ENCODE results near the gene HECW1. TPM values are rescaled to one million over a fixed set of nuclear protein-coding genes. Genes with fewer than 3 reads are reported as not detected.

Gene HECW1
- total and polyA plus RNA-seq, 2 of the 8 experiments (the other 6 are each of a cell fraction or from before 2014, with no cell fraction given) = 2.9 to 12.7 TPM

DNA sequence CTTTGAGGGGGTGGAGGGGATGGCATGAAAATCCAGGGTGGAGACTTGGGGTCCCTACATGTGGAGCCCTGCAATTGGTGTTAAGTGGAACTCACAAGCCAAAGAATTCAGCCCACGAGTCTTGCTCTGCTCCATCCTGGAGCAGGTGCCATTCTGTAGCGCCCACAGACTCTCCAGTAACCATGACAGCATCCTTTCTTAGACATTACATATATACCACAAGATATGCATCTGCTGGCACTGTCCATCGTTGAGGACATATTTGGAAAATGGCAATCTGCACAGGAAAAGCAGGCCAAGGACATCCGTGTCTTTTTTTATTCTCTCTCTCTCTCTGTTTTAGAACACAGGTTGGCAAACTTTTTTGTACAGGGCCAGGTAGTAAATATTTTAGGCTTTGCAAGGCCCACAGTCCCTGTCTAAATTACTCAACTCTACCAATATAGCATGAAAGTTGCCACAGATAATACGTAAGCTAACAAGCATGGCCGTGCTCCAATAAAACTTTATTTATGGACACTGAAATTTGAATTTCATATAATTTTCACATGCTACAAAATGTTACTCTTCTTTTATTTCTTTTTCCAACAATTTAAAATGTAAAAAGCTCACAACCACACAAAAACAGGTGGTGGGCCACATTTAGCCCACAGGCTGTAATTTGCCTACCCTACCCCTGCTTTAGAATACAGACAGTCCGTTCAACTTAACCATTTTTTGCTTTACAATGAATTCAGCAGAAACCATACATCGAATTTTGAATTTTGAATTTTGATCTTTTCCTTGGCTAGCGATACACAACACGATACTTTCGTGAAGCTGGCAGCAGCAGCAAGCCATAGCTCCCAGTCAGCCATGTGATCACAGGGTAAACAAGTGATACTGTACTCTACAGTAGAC is 329.0 kb downstream of the HECW1 start:
- Histone ChIP-seq H3K23ac (ENCODE audit: insufficient read length) (no peak overlapping the region), H2AK5ac (ENCODE audit: low read depth, low read length) (no peak overlapping the region), H2BK120ac (replicated peaks; ENCODE audit: low read depth, low read length) (no peak overlapping the region), H3K79me1 (ENCODE audit: low read depth, low read length) (no peaks in the 10 kb centered on the region; the same call in 1 of the 2 replicates), H2BK15ac (ENCODE audit: low read length) (no peak overlapping the region), H3K4me1 (replicated peaks in 1 of 4; ENCODE audit: control insufficient read depth in 3 of 4, insufficient read depth in 4 of 4, low read length in 3 of 4) (peaks cover 0 to 3% (median 0%) of the 10 kb centered on the region in 4 experiments; a peak in 1 of 7 replicates), H2BK12ac (ENCODE audit: low read depth, low read length) (no peak overlapping the region), H3K9me3 (ENCODE audit: insufficient read depth in 2 of 2, low read depth in 1 of 2, low read length in 1 of 2) (no peaks in the 10 kb centered on the region), H2BK20ac (ENCODE audit: low read length) (no peak overlapping the region), H3K79me2 (ENCODE audit: control insufficient read depth in 1 of 2, insufficient read depth in 2 of 2, low read length in 2 of 2) (no peaks in the 10 kb centered on the region), H3K27ac (ENCODE audit: low read depth, low read length) (no peak overlapping the region), H3K4me3 (ENCODE audit: extremely low read depth in 1 of 4, insufficient read depth in 2 of 4, low read depth in 3 of 4, low read length in 4 of 4) (no peak overlapping the region), H3K27me3 (replicated peaks in 1 of 4; ENCODE audit: control insufficient read depth in 3 of 4, extremely low read depth in 1 of 4, insufficient read depth in 3 of 4, low read length in 3 of 4) (no peaks in the 10 kb centered on the region), H3K14ac (ENCODE audit: insufficient read length) (no peak overlapping the region), H3K9ac (replicated peaks in 1 of 4; ENCODE audit: extremely low read depth in 1 of 4, low read depth in 3 of 4, low read length in 3 of 4) (no peak overlapping the region), H3K4ac (replicated peaks; ENCODE audit: insufficient read length, low read depth, low read length) (no peak overlapping the region), H3K56ac (replicated peaks; ENCODE audit: insufficient read length, low read depth, low read length) (no peak overlapping the region), H4K8ac (ENCODE audit: extremely low read depth, insufficient read depth, low read length) (no peak overlapping the region), H3K36me3 (ENCODE audit: control insufficient read depth in 2 of 4, insufficient read depth in 4 of 4, low read length in 3 of 4) (no peaks in the 10 kb centered on the region), H3K18ac (ENCODE audit: extremely low read depth, low read length) (no peak overlapping the region), H3K4me2 (ENCODE audit: insufficient read depth in 1 of 2, low read depth in 2 of 2, low read length in 2 of 2) (no peak overlapping the region), H4K5ac (ENCODE audit: insufficient read length, low read depth, low read length) (no peak overlapping the region), H4K20me1 (replicated peaks in 1 of 2; ENCODE audit: control insufficient read depth in 1 of 2, insufficient read depth in 2 of 2, low read length in 2 of 2) (no peaks in the 10 kb centered on the region), H3K23me2 (ENCODE audit: low read depth, low read length) (no peaks in the 10 kb centered on the region), H2BK5ac (ENCODE audit: low read depth, low read length) (no peak overlapping the region), H4K91ac (replicated peaks; ENCODE audit: insufficient read length, low read length) (no peak overlapping the region), H2AFZ (ENCODE audit: low read length) (no peak overlapping the region)
- CTCF ChIA-PET (ENCODE audit: partially characterized antibody) = interaction anchor here (0.6 to 2.7 kb wide), 9 partner anchors 9 to 398 kb away, joined by 3 to 20 read pairs (median 3); no protein-coding TSS in a partner anchor
- FAIRE-seq = no peak
- no peak for DNase-seq (ENCODE audit: low read depth in 1 of 2, low spot score in 2 of 2)
- POLR2A ChIA-PET (ENCODE audit: partially characterized antibody) = interaction anchor here (1.0 kb wide), 1 partner anchor 509 kb away, joined by 3 read pairs; the partner anchor contains the start of genes MRPL32 and PSMA2
- 95% methylated on average over 11 of the region's 11 CpGs; no CpG with 5 or more reads in 1 of the 2 experiments for WGBS, 2 experiments (ENCODE audit: extremely low coverage in 1 of 2, insufficient coverage in 1 of 2, insufficient read length in 1 of 2, insufficient replicate concordance in 2 of 2, low coverage in 1 of 2, low lambda C conversion rate in 2 of 2, missing lambda C conversion rate in 1 of 2)
- TF ChIP-seq TAF1 (IDR thresholded peaks at IDR 0.05; ENCODE audit: low read depth, low read length) (no peak), SIRT6 (IDR thresholded peaks at IDR 0.05; ENCODE audit: low read length) (no peak), EZH2 (IDR thresholded peaks at IDR 0.05; ENCODE audit: low read depth, low read length, severe bottlenecking) (no peak), EP300 (IDR thresholded peaks at IDR 0.05; ENCODE audit: borderline replicate concordance in 1 of 2, low read depth in 2 of 2, low read length in 2 of 2) (no peak), RFX5 (IDR thresholded peaks at IDR 0.05; ENCODE audit: borderline replicate concordance, low read depth, low read length) (no peak), NANOG (IDR thresholded peaks at IDR 0.05; ENCODE audit: insufficient read depth, low read depth, low read length, poor library complexity, severe bottlenecking) (no peak), HDAC2 (IDR thresholded peaks at IDR 0.05; ENCODE audit: borderline replicate concordance in 1 of 2, low read depth in 2 of 2, low read length in 2 of 2) (no peak)
- TF ChIP-seq, protein P1, sequence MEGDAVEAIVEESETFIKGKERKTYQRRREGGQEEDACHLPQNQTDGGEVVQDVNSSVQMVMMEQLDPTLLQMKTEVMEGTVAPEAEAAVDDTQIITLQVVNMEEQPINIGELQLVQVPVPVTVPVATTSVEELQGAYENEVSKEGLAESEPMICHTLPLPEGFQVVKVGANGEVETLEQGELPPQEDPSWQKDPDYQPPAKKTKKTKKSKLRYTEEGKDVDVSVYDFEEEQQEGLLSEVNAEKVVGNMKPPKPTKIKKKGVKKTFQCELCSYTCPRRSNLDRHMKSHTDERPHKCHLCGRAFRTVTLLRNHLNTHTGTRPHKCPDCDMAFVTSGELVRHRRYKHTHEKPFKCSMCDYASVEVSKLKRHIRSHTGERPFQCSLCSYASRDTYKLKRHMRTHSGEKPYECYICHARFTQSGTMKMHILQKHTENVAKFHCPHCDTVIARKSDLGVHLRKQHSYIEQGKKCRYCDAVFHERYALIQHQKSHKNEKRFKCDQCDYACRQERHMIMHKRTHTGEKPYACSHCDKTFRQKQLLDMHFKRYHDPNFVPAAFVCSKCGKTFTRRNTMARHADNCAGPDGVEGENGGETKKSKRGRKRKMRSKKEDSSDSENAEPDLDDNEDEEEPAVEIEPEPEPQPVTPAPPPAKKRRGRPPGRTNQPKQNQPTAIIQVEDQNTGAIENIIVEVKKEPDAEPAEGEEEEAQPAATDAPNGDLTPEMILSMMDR (IDR thresholded peaks at IDR 0.05; ENCODE audit: control extremely low read depth in 1 of 3, insufficient read depth in 1 of 3, low read depth in 1 of 3, low read length in 3 of 3) = no peak

Data from H1 (cell line).